Stimulated activated CD8-positive, alpha-beta memory T cell treated with anti-CD3 and anti-CD28 coated beads, Interleukin-4, amount 100 ng/mL, for 48 hours (primary cell): ENCODE measurements around the gene MCEE.
"Not testable (repeated sequence)": the region's sequence is repeated elsewhere in the genome, so short reads cannot be mapped to it uniquely, and the experiment has no call there.

Source experiments
- DNase-seq: peaks from one replicate; pipeline ENCODE4 v3.0.0-alpha.2; 2020

The MCEE gene

DNA sequence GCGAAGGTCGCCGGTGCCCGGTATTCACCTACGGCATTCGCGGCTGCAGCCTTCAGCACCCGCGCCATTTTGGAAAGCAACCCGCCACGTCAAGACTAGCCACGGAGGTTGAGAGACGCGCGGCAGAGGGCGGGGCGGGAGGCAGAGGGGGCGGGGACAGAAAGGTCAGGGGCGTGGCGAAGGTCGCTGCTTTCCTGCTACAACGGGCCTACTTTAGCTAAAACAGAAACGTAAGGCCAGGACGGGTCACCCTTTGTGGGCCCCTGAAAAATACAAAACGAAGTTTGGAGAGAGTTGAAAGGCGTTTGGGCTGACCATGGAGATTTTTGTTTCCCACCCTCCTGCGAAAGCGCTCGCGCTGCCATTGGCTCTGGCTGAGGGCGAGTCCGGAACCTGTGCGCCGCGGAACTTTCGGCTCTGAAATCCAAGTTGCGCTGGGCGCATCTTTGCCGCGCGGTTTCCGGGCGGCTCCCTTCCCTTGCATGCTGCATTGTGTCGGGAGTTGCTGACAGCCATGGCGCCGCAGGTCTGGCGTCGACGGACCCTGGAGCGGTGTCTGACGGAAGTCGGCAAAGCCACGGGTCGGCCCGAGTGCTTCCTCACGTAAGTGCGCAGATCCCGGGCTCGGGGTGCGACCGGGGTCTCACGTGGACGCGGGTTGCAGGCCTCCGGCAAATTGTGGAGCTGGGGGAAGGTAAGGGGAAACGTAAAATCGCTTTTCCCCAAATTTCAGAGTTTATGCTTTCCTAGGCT lies at the start of gene MCEE, which contains the start of gene MPHOSPH10:
Gene MCEE, minus strand, starts transcription at position 78 of the 753 bp plus-strand sequence. Its CDS starts 10 bp downstream, at position 68.
Gene MPHOSPH10, plus strand, starts transcription at position 483 of the 753 bp plus-strand sequence. Its CDS starts 32 bp downstream, at position 515.
- DNase-seq, result peak; percentile 92

- DNase-seq, result not testable (repeated sequence)
These were observed 48.8 kb upstream of the MCEE start for GRCh38 chr2:71178836-71179235.

DNA sequence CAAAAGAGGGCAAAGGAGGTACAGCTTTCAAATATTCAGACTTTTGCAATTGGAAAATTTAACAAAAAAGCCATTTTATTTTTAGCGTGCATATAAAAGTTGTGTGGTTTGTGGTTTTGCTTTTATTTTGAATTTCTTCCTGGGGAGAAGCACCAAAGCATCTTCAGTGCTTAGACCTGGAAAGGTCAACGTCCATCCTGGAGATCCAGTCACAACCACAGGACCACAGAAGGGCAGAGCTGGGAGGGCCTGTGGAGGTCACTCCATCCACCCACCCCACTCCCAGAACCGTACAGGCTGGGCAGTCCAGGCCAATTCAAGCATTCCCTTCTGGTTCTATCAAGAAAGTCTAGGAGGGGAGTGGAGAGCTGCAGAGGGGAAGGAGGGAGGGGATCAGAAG lies 44.2 kb upstream of the MCEE start:
- no peak for DNase-seq

DNA sequence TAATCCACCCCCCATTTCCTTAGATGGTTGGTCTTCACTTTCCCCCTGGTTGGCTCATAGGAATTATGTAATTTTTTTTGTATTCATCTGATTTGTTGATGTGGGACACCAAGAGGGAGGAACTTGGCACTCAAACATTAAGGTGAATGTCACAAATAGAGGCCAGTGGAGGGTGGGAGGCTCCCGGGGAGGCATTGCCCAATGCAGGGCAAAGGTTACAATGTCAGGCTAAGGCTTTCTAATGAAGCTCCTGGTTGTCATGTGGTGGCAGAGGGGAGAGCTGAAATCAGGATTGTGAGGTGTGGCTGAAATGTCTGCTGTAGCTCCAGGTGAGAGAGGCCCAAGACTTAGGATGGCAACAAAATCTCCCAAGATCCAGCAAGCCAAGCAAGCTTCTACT lies 43.1 kb upstream of the MCEE start:
- DNase-seq, result no peak

GRCh38 chr2:71166812-71167211 lies 36.8 kb upstream of the MCEE start:
- DNase-seq, result peak; percentile 33

DNA sequence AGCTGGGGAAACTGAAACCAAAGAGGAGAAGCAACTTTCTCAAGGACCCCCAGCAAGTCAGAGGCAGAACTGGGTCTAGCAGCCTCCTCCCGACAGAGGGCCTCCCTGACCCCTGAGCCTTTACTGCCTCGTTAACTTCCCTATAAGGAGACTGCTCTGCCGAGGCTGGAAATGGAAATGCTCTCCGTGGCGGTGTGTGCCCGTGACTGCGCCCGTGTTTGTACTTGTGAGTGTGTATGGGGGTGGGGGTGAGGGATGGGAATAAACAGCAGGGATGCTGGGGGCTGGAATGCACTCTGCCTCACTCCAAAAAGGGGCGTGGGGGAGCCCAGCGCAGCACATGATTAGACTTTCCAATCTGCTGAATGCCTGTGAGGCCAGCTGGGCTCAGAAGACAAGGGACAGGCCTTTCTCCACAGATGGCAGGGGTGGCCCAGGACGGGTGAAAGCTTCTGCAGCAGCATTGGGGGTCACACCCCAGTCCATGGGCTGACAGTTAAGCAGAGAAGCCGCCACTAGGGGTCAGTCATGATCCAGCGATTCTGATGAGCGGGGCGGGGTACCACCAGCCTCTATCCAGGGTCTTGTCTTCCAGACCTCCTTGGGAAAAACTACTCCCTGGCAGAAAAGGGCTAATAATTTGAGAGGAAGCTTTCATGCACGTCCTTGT lies 27.2 kb upstream of the MCEE start:
- DNase-seq, result peak; percentile 86

DNA sequence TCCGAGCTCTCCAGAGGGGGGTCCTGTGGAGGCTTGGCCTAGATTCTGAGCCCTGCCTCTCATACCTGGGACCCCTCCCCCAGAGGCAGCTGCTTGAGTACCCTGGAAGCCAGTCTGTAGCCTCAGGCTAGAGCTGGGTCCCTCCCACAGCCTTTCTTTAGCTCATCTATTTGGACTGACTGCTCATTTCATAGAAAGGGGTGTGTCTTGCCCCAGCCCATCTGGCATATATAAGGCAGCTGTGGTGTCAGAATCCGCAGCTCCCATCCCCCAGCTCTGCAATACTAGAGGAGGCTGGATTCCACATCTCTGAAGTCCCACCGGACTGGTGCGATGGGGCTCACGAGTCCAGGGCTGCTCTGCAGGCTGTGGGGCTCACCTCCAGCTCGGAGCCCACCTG lies 26.5 kb upstream of the MCEE start:
- no peak for DNase-seq

- DNase-seq, result no peak
These were observed 25.8 kb upstream of the MCEE start for GRCh38 chr2:71155846-71156245.

GRCh38 chr2:71154798-71155197 lies 24.8 kb upstream of the MCEE start:
- DNase-seq, result no peak

- DNase-seq, result no peak
These were observed 24.2 kb upstream of the MCEE start for GRCh38 chr2:71154279-71154678.

DNA sequence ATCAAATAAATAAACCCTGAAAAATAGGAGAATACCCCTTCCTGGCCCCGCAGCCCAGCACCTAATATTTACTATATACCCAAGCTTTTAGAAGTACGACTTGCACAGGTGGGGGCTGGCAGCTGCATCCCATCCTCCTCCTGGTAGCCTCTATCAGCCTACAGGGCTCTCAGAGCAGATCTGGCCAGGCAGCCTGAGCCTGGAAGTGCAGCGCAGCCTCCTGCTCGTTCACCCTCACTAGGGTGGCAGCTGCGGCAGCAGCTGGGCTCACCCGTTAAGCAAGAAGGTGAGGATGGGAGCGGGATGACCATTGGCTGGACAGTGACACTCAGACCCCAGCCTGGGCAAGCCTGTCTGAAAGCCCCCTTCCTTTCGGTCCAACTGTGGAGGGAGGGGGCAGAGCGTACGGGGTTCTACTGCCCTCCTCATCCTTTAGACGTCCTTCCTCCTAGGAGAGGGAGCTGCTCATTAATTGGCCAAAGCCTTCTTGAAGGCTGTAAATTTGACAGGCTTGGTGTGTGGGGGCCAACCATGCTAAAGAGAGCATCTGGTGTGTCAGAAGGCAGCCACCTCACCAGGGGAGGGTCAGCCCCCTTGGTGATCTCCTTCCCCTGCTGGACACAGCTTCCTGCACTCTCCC lies 23.7 kb upstream of the MCEE start:
- DNase-seq, result no peak

- no peak for DNase-seq
These were observed 21.6 kb upstream of the MCEE start for GRCh38 chr2:71151620-71152019.

DNA sequence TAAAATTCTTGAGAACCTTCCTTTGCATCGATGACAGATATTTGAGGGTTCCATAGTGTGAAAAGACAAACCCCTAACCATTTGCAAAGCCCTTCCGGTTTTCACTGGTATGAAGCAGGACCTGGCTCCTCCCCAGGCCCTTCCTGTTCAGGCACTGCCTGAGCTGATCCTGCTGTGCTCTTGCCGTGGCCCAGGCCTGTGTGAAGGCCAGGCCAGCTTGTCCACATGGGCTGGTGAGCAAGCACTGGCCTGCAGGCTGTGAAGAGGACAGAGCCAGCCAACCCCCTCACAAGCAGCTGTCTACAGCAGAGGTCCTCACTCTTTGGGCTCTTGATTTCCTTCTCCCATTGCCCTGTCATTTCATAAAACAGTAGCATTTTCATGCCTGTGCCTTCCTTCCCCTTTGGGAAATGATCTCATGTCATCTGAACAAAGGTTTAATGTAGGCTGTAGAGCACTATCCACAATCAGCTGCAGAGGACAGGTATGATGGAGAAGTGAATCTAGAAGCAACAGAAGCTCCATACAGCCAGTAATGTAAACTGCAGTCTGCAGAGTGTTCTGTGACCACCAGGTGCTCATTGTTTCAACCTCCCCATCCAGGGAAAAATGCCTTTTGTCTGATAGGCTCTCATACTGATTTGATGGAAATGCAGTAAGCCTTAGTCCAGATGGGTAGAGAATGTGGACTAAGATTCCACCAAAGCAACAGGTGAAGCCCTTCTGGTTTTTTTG lies 20.2 kb upstream of the MCEE start:
- DNase-seq, result no peak

DNA sequence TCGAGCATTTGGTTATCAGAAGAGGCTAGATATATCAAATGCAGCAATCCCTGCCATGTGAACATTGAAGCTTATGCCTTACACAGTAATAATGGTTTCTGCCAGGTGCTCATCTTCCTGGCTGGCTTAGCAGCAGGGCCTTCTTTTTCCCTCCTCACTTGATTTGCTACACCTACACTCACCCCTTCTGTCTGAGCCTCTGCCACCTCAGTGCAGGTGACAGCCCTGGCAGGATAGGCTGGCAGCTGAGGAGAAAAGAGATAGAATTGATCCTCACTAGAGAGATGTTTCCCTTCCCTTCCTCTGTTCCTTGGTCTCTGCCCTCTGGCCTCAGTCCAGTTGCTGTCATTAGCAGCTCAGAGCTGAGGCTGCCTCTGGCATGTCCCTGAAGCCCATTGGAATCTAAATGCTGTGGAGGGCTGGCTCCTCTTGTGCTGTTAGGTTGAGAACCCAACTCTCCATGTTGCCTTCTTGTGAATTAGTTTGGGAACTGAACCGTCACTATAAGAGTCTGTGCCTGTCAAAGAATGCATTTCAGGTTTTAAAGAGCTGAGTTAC lies 18.6 kb upstream of the MCEE start:
- DNase-seq, result no peak

DNA sequence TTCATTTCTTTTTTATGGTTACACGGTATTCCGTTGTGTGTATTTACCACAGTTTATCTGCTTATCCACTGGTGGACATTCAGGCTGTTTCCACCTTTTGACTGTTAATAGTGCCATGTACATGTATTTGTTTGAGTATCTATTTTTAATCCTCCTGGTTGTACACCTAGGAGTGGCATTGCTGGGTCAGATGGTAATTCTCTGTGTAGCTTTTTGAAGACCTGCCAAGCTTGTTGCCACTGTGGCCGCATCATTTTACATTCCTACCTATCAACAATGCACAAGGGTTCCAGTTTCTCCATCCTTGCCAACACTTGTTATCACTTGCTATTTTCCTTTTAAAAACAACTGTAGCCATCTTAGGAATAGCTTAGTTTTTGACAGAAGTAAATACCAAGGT lies 13.8 kb upstream of the MCEE start:
- no peak for DNase-seq

DNA sequence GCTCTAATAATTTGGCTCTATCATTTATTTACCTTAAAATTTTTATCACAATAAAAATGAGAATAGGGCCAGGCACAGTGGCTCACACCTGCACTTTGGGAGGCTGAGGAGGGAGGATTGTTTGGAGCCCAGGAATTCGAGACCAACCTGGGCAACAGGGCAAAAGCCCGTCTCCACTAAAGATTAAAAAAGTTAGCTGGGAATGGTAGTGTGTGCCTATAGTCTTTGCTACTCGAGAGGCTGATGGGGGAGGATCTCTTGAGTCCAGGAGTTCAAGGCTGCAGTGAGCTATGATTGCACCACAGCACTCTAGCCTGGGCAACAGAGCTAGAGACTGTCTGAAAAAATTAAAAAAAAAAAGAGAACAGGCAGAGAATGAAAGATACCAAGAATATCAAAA lies 6.1 kb upstream of the MCEE start:
- no peak for DNase-seq

GRCh38 chr2:71133603-71134002 lies 3.6 kb upstream of the MCEE start:
- no peak for DNase-seq

DNA sequence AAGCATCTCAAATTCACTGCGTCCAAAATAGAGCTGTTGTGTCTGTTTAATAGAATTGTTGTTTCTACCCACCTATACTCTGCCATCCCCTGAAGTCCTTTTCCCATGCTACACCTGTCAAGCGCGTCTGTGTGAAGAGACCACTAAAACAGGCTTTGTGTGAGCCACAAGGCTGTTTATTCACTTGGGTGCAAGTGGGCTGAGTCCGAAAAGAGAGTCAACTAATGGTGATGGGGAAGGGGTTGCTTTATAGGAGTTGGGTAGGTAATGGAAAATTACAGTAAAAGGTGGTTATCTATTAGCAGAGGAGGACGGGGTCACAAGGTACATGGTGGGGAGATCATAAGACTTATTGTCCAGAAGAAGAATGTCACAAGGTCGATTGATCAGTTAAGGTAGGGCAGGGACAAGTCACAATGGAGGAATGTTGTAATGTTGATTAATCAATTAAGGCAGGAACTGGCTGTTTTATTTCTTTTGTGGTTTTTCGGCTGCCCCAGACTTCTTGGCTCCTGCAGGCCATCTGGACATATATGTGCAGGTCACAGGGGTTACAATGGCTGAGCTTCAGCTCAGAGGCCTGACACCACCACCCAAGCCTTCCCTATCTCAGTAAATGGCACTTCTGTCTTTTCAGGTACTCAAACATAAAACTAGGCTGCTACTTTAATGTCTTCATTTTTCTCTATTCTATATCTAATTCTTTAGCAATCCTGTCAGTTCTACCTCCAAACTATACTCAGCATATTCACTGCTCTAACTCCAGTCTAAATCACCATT lies 1.5 kb upstream of the MCEE start:
- not testable (repeated sequence) for DNase-seq

DNA sequence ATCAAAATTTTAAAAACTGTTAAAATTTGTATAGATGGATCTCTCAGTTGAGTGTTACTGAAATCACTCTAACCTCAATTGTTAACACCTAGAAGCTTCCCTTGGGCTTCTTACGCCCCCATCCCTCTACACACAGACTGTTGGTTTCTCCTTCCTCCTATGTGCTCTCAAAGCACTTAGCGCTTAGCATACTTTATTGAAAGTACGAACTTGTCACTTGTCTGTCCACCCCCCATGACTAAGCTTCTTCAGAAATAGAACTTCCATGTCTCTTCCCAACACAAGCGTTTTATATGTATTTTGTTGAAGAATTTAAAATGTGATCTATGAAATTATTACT lies 846 bp upstream of the MCEE start:
- no peak for DNase-seq

DNA sequence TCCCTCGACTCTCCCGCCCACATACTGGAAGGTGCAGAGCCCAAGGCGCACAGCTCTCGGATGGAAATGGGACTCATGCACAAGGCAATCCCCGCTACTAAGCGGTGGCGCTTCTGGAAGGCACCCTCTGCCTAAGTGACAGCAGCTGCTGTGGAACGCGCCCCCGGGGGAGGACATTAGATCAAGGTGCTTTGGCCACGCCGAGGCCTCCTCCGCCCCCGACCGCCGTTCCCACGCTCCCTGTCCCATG lies 202 bp downstream of the MCEE start:
- no peak for DNase-seq

- DNase-seq, result no peak
These were observed 721 bp downstream of the MCEE start for GRCh38 chr2:71129114-71129901.

DNA sequence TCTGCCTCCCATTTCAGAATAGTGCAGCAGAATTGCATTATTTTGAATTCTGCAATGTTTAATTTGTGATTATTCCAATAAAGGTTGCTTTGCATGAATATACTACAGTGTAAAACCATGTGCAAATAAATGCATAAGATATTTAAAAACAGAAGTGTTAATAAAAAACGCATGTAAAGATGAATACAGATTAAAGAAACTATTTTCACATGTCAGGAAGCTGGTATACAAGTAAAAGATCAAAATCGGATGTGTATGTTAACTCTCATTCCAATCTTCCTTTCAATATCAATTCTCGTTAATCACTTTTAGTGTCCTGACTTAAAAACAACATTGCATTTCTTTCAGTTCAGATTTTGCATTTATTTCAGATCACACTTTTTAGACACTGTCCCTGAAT lies 3.1 kb downstream of the MCEE start:
- DNase-seq, result no peak
